HL-60/S4 treated with phorbol 12-myristate 13-acetate at 8.2 ng/mL for 4 days and 3 days (cell line): ENCODE data around the gene TNRC18.

Source experiments
- in situ Hi-C: fragments of 300-500 bp; cut with MboI; formaldehyde crosslinking; loops from 2 replicates; pipeline ENCODE4 v1.15.0; 2022; ENCODE audit warnings: low sequenced_read_pairs

Gene TNRC18

DNA sequence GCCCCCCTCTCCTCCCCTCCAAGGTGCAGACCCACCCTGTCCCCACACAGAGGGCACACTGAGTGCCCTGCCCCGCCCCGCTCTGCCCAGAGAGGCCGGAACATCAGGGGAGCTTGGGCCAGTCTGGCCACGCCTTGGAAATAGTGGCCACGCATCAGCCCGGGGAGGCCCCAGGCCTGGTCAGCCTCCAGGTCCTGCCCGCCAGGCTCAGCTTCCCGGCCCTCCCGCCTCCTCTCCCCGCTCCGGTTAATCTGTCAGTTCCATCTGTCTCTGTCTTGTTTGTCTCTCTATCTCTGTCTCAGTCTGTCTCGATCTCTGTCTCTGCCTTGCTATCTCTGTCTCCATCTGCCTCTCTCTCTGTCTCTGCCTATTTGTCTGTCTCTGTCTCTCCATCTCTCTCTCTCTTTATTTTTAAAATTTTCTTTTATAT lies 28.9 kb upstream of the TNRC18 start:
- in situ Hi-C loops = no loop called here

- in situ Hi-C loops = no loop called here
These were observed 27.8 kb upstream of the TNRC18 start for GRCh38 chr7:5451391-5451790.

DNA sequence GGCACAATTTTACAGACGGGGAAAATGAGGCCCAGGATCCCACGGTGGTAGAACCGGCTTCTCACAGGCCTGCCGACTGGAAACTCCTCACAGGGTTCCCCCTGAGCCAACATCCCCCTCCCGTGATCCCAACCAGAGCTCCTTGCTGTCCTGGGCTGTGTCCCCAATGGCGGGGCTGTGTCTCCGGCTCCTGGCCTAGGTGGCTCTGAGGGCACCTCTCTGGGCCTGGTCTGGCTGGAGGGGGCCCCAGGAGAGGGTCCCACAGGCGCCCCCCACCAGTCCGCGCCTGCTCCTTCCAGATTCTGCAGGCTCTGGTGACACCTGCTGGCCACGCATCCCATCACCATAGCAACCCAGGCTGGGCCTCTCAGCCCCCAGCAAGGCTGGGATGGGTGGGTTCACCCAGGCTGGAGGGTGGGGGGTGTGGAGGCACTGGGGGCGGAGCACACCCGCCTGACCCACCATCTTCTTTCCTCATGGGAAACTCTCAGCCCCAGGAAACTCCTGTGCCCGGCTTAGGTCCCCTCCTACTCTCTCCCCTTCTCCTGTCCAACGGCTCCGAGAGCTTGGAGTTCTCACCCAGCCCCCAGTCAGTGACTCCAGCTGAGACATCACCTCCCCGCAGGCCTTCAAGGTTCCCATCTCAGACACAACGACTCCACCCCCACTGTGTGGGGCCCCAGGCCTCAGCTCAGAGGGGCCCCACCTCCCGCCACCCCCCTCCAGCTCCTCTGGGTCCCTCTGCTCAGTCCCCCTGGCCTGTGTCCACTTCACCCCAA lies 27.1 kb upstream of the TNRC18 start:
- in situ Hi-C loops = no loop called here

DNA sequence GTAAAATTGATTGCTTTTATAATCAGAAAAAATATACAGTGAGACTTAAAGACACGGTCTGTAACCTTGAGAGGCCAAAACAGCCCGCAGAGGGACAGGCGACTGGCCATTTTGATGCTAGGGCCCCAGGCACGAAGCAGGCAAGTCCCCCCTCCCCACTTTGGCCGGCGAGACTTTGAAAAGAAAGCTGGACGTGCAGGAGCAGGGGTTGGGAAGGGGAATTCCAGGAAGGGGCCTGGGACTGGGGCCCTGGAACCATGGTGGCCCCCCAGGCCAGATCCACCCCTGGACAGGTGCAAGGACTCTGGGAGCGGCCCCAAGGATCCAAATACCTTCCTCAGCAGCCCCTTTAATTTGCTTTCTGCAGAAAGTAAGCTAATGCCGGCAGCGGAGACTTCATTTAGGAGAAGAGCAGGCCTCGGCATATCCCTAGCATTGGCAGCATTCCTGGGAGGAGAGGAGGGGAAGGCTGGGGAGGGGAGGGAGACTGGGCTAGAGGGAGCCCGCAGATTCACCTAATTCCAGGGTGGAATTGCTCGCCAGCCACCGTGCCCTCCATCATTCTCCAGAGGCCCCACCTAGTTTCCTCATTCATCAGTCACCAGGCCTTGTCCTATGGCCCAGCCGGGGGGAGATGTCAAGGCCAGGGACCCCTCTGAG lies 24.9 kb upstream of the TNRC18 start:
- in situ Hi-C loops = no loop called here

DNA sequence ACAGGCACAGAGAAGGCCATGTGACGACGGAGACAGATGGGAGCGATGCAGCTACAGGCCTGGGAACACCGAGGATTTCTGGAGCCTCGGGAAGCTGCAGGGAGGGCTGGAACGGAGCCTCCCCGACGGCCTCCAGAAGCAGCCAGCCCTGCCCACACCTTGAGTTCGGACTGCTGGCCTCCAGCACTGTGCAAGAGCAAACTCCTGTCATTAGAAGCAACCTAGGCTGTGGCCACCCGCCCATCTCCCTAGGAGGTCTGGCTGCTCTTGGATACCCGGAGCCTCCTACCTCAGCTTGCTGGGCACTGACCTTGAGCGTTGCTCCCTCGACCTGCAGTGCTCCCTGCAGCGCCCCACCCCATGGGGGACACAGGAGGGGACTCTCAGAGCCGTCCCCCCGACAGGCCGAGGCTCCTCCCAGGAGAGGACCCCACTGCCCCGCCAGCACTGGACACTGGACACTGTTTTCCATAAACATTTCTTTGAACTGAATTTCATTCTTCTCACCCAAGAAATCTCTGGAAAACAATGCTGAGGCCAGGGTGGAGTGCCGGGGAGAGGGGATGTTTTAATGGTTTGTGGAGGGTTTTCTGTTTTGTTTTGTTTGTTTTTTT lies 22.5 kb upstream of the TNRC18 start:
- in situ Hi-C loops = no loop called here

DNA sequence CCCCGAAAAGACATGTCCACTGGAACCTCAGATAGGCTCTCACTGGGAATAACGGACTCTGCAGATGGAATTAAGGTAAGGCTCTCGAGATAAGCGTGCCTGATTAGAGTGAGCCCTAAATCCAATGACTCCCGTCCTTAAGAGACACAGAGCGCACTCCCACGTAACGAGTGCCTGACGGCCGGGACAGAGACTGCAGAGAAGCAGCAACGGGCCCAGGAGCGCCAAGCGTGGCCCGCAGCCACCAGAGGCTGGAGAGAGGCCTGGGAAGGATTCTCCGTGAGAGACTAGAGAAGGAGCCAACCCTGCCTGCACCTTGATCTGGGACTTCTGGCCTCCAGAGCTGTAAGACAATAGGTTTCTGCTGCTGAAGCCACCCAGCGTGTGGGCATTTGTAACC lies 20.0 kb upstream of the TNRC18 start:
- in situ Hi-C loops = no loop called here

DNA sequence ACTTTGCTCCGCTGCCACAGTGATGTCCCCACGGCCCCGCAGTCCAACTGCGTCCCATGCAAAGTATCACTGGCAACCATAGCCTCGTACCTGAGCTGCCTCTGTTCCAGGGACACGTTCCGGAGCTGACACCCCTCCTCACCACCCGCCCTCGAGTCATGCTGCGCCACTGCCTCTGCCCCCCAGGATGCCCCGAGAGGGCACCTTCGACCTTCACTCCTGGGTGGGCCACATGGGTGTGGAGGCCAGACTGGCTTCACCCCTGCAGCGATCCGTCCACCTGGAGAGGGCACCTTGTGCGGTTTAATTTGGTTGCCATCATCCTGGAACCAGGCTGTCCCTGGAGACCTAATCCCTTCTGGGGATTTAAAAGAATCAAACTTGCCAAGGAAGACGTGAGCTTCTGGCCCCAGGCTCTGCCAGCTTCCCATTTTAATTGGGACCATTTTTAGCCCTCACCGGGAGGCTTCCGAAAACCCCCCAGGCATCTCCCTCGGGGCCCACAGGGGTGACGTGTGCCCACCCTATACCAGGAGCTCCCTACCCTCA lies 19.2 kb upstream of the TNRC18 start:
- in situ Hi-C loops = no loop called here

DNA sequence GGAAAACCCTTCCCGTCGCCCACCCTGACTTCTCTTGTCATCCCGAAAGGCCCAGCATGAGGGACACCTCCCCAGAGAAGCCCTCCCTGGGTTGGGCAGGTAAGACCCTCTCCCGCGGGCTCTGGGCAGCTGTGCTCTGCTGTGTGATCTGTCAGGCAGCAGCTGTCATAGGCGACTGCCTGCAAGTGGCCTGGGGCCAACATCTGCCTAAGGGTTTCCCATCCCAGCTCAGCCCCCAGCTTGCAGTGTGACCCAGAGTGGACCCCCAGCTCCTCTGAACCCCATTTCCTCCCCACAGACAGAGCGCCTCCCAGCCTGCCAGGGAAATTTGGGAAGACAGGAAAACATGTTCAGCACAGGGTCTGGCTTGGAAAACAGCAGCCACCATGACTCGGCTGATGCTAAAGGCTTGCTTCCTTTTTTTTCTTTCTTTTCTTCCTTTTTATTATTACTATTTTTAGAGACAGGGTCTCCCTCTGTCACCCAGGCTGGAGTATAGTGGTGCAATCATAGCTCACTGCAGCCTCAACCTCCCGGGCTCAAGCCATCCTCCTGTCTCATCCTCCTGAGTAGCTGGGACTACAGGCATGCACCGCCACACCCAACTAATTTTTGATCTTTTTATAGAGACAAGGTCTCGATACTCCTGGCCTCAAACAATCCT lies 18.3 kb upstream of the TNRC18 start:
- in situ Hi-C loops = no loop called here

- in situ Hi-C loops = no loop called here
These were observed 16.2 kb upstream of the TNRC18 start for GRCh38 chr7:5439572-5440496.

DNA sequence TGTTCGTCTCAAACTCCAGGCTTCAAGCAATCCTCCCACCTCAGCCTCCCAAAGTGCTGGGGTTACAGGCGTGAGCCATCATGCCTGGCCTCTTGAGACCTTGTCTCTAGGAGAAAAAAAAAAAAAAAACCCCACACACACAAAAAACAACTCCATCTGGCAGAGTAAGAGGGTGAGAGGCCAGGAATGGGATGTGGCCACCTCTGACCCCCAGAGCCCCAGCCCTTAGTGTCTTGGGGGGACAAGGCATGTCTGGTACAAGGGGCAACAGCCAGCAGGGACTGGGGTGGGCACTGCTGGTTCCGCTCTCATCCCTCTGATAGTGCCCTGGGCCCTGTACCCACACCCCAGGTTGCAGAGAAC lies 15.6 kb upstream of the TNRC18 start:
- in situ Hi-C loops = no loop called here

DNA sequence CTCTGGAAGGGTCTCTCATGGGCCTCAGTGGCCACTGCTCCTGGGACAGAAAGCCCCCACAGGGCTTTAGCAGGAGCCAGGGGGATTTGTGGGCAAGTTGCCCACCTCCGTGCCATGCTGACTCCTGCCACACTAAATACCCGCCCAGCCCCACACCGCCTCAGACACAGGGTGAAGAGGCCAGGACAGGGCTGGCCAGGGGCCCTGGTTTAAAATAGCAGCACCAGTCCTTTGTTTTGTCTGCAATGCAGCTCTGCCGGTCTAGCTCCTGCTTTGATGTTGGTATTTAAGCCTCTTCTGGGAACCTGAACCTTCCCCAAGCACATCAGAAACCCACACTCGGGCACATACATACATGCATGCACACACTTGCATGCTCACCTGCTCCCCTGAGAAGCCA lies 14.4 kb upstream of the TNRC18 start:
- in situ Hi-C loops = no loop called here

- in situ Hi-C loops = no loop called here
These were observed 13.8 kb upstream of the TNRC18 start for GRCh38 chr7:5437348-5437892.

- in situ Hi-C loops = no loop called here
These were observed 12.5 kb upstream of the TNRC18 start for GRCh38 chr7:5436003-5436678.

DNA sequence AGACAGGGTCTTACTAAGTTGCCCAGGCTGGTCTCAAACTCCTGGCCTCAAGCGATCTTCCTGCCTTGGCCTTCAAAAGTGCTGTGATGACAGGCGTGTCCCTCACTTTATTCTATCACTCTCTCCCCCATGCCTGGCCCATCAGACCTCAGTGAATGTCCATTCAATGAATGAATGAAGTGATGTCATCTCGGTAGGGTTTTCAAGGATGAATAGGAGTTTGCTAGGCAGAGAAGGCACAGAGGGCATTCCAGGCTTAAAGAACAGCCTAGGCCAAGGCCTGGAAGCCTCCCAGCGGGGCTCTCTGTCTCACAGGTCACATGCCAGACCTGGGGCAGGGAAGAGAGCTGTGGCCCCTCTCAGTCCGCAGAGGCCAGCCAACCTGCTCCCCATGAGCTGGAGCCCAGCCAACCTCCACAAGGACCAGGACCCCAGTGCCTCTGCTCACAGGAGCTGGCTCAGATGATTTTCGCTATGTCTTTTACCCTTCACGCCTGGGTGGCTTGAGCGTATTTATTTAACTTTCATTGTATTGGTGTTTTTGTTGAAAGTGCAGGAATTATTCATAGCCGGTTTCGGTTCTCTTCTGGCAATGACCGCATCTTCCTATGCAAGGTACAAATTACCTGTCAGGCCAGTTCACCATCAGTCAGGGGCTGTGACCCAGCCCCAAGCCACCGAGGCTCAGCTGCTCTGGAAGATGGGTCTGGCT lies 11.8 kb upstream of the TNRC18 start:
- in situ Hi-C loops = no loop called here

DNA sequence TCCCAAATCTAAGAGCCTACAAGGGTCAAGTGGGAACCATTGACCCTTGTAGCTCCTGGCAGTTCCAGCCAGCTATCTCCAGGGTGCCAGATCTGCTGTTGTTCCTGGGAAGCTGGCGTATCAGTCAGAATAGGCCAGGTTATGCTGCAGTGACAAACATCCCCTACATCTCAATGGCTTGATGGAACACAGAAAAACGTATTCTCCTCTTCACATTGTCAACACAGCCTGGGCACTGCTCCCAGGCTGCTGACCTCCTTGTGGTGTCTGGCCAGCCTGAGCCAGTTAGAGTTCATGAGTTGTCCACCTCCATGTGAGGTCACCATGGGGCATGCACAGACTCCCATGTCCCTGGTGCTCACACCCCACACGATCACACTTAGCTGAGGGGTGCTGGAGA lies 9.5 kb upstream of the TNRC18 start:
- in situ Hi-C loops = no loop called here

GRCh38 chr7:5432691-5433090 lies 9.1 kb upstream of the TNRC18 start:
- in situ Hi-C loops = no loop called here

- in situ Hi-C loops = no loop called here
These were observed 8.0 kb upstream of the TNRC18 start for GRCh38 chr7:5431560-5432015.

DNA sequence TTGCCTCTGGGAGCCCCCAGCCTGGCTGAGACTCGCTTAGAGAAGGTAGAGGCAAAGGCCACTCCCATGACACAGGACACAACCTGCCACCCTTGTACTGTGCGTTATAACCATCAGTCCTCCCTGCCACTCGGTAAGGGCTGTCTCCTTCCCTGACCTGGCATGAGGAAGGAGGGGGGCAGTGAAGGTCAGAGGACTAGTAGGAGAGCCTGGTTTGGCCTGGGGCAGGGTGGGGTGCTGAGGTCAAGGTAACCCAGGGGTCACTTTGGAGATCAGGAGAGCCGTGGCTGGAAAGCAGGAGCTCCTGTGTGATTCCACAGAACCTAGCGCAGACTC lies 6.9 kb upstream of the TNRC18 start:
- in situ Hi-C loops = no loop called here
